Measurements from ENCODE around the gene LRMDA.

DNA sequence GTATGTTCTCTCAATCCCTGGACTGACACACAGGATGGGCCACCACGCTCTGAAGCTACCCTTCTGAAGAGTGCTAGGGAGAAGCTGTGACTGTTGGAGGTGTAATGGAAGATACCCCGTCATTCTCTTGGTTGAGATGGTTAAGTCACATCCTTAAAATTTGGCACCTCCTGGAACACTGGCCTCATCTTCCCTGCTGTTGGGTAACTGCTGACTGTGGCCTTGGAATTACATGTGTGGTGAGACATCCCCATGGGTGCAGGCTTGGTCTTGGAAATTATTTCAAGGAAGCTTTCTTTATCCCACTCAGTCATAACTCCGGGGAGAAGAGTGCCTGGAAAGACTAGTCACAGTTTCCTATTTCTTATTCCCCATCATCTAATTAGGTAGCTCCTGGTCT lies 62.0 kb downstream of the LRMDA start:
- TF ChIP-seq, protein P1, sequence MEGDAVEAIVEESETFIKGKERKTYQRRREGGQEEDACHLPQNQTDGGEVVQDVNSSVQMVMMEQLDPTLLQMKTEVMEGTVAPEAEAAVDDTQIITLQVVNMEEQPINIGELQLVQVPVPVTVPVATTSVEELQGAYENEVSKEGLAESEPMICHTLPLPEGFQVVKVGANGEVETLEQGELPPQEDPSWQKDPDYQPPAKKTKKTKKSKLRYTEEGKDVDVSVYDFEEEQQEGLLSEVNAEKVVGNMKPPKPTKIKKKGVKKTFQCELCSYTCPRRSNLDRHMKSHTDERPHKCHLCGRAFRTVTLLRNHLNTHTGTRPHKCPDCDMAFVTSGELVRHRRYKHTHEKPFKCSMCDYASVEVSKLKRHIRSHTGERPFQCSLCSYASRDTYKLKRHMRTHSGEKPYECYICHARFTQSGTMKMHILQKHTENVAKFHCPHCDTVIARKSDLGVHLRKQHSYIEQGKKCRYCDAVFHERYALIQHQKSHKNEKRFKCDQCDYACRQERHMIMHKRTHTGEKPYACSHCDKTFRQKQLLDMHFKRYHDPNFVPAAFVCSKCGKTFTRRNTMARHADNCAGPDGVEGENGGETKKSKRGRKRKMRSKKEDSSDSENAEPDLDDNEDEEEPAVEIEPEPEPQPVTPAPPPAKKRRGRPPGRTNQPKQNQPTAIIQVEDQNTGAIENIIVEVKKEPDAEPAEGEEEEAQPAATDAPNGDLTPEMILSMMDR (optimal IDR thresholded peaks at IDR 0.05 in 1 of 3, IDR thresholded peaks at IDR 0.05 in 1 of 3, conservative IDR thresholded peaks at IDR 0.05 in 1 of 3; ENCODE audit: extremely low read depth in 1 of 3, insufficient read depth in 2 of 3, low read length in 3 of 3), result no peak
- no peak for TF ChIP-seq EZH2 (IDR thresholded peaks at IDR 0.05; ENCODE audit: low read length)

Data from keratinocyte (primary cell).